Kidney (tissue), 22 donors: Measurements from ENCODE around the gene SHROOM1. TPM values are rescaled to one million over a fixed set of nuclear protein-coding genes. Genes with fewer than 3 reads are reported as not detected.

Source experiments
- DNase-seq, 5 donors: peaks; one replicate each; pipeline ENCODE4 v3.0.0-alpha.2; 2013 to 2020
- FAIRE-seq: peaks from 2 replicates; lab custom pipeline; 2012; peaks lifted over from hg19 to GRCh38; lab: Jason Lieb, UNC
- H3K27ac ChIP-seq, 2 donors: one replicate each; pipeline ENCODE4 v1.7.0; 2013; ENCODE audit warnings: low read depth in 2 of 2, low read length in 2 of 2, inconsistent platforms in 1 of 2
- H3K27me3 ChIP-seq: one replicate; pipeline ENCODE4 v1.7.1; 2013; ENCODE audit warnings: low read length, inconsistent platforms; ENCODE audit not compliant: control insufficient read depth, insufficient read depth
- H3K36me3 ChIP-seq, 3 donors: one replicate each; pipeline versions ENCODE4 v1.7.0 to v1.7.1; 2013; ENCODE audit warnings: low read length in 3 of 3, control low read depth in 1 of 3, inconsistent platforms in 1 of 3; ENCODE audit not compliant: insufficient read depth in 3 of 3, control insufficient read depth in 2 of 3
- H3K4me1 ChIP-seq, 3 donors: one replicate each; pipeline versions ENCODE4 v1.7.0 to v1.7.1; 2013; ENCODE audit warnings: low read length in 3 of 3, inconsistent platforms in 1 of 3, low read depth in 1 of 3; ENCODE audit not compliant: control insufficient read depth in 2 of 3, insufficient read depth in 2 of 3
- H3K4me3 ChIP-seq, 3 donors: one replicate each; pipeline versions ENCODE4 v1.7.0 to v1.8.1; 2013; ENCODE audit warnings: low read length in 3 of 3, control low read depth in 1 of 3, inconsistent platforms in 1 of 3
- H3K9ac ChIP-seq, 3 donors: one replicate each; pipeline versions ENCODE4 v1.7.0 to v1.7.1; 2013; ENCODE audit warnings: low read length in 3 of 3, control low read depth in 1 of 3, inconsistent platforms in 1 of 3
- H3K9me3 ChIP-seq, 3 donors: one replicate each; pipeline versions ENCODE4 v1.7.0 to v1.7.1; 2013; ENCODE audit warnings: low read length in 3 of 3, control low read depth in 1 of 3, inconsistent platforms in 1 of 3; ENCODE audit not compliant: control insufficient read depth in 2 of 3, insufficient read depth in 1 of 3
- CTCF ChIP-seq: IDR thresholded peaks from 3 replicates; pipeline ENCODE4 v1.5.1; 2012; ENCODE audit warnings: mild to moderate bottlenecking, moderate library complexity, borderline replicate concordance; ENCODE audit not compliant: insufficient read depth; ENCODE audit errors: extremely low read depth
- intact Hi-C: fragments of 100-400 bp; cut with DNase I; formaldehyde crosslinking; loops from one replicate; pipeline ENCODE4 v1.11.1; 2022
- long read RNA-seq, 10 donors: library from polyadenylated mRNA in 1 of 10; unstranded in 1 of 10; transcript quantifications; one replicate each; pipeline ENCODE4 v2.0.0 and lab custom pipeline, GENCODE V29; 2021 to 2026
- polyA plus RNA-seq: library from polyadenylated mRNA; stranded (reverse); fragments of 350-450 nt; fragmentation: Illumina TruSeq; extraction: RNeasy Lipid Tissue Mini Kit (QIAGEN cat#74804); gene quantifications from one replicate; pipeline ENCODE4 v1.2.3, GENCODE V29; 2014; ENCODE audit warnings: low read depth, low replicate concordance; ENCODE audit not compliant: insufficient read depth
- total RNA-seq: library from RNA; stranded (reverse); fragmentation: NEBNext Ultra II Directional; extraction: Animal tissue kit (Norgen Biotek cat#: 25700); gene quantifications from one replicate; pipeline ENCODE4 v1.2.1, GENCODE V29; 2021
- donor health status: control.
- donor health status: control.
- donor health status: control.
- donor health status: control.
- donor health status: control.
- donor health status: DM: yes; HTN: yes; CAD: no.
- donor health status: Normal renal cell carcinoma (clear cell type).

Gene SHROOM1
- 13.4 TPM for total RNA-seq
- polyA plus RNA-seq: 7.8 TPM
- long read RNA-seq, donor 1, partial matches to known transcripts: 0 of 1 reads
- long read RNA-seq, donor 1, other reads (novel, unspliced or antisense): 0 of 1 reads
- long read RNA-seq, donor 2, partial matches to known transcripts: 0 of 1 reads
- long read RNA-seq, donor 2, other reads (novel, unspliced or antisense): 0 of 1 reads
- long read RNA-seq, donor 3, partial matches to known transcripts: 0 of 1 reads
- long read RNA-seq, donor 3, other reads (novel, unspliced or antisense): 0 of 1 reads
- long read RNA-seq, donor 4: 0 reads
- long read RNA-seq, donor 5, partial matches to known transcripts: 0 of 1 reads
- long read RNA-seq, donor 5, other reads (novel, unspliced or antisense): 0 of 1 reads
- long read RNA-seq, donor 6, partial matches to known transcripts: 0 of 2 reads
- long read RNA-seq, donor 6, other reads (novel, unspliced or antisense): 0 of 2 reads
- long read RNA-seq, donor 7, partial matches to known transcripts: 7 of 26 reads
- long read RNA-seq, donor 7, other reads (novel, unspliced or antisense): 15 of 26 reads
- long read RNA-seq, donor 8, partial matches to known transcripts: 0 of 1 reads
- long read RNA-seq, donor 8, other reads (novel, unspliced or antisense): 0 of 1 reads
- long read RNA-seq, donor 9: 0 reads
- long read RNA-seq, donor 10, partial matches to known transcripts: 0 of 2 reads
- long read RNA-seq, donor 10, other reads (novel, unspliced or antisense): 0 of 2 reads

GRCh38 chr5:132830436-132831094, at the start of gene SHROOM1:
TSS of gene SHROOM1 (minus strand) at chr5:132830647. CDS start at chr5:132826140, 4,507 bp downstream.
- TF ChIP-seq CTCF: no peak
- intact Hi-C loops: no loop called here
- Histone ChIP-seq H3K4me1 (peaks cover 0 to 12% (median 5%) of the 10 kb centered on the region in 3 donors), H3K36me3 (no peaks in the 10 kb centered on the region), H3K27ac (peak within 1 kb of the TSS; percentile 75 to 76), H3K9me3 (no peaks in the 10 kb centered on the region), H3K4me3 (peak within 1 kb of the TSS; percentile 44 to 77 (median 49)), H3K27me3 (peaks cover 2% of the 10 kb centered on the region), H3K9ac (peak within 1 kb of the TSS; percentile 11 to 73 (median 60))
- FAIRE-seq: no peak
- DNase-seq: peak; percentile 61 to 85 (median 74)

GRCh38 chr5:132877938-132878337, 47.5 kb upstream of the SHROOM1 start:
- Histone ChIP-seq H3K4me1 (peaks cover 0 to 20% (median 5%) of the 10 kb centered on the region in 3 donors), H3K9ac (no peak overlapping the region), H3K36me3 (peaks cover 7 to 36% (median 22%) of the 10 kb centered on the region in 3 donors), H3K9me3 (no peaks in the 10 kb centered on the region), H3K4me3 (no peak overlapping the region), H3K27ac (peak overlapping the region in 1 of 2 donors; percentile 18), H3K27me3 (no peaks in the 10 kb centered on the region)
- no peak for TF ChIP-seq CTCF
- DNase-seq (peak in 1 of 5 donors; percentile 60), FAIRE-seq (no peak)
- intact Hi-C loops: no loop called here

GRCh38 chr5:132877466-132877865, 47.0 kb upstream of the SHROOM1 start:
- H3K36me3 ChIP-seq: peaks cover 7 to 36% (median 22%) of the 10 kb centered on the region in 3 donors

More at GRCh38 chr5:132877466-132877865, 47.0 kb upstream of the SHROOM1 start:
- intact Hi-C loops: no loop called here
- Histone ChIP-seq H3K9me3 (no peaks in the 10 kb centered on the region), H3K4me1 (peaks cover 0 to 24% (median 7%) of the 10 kb centered on the region in 3 donors), H3K27me3 (no peaks in the 10 kb centered on the region), H3K9ac (no peak overlapping the region), H3K27ac (peak overlapping the region in 1 of 2 donors; percentile 18), H3K4me3 (no peak overlapping the region)
- no peak for FAIRE-seq
- no peak for DNase-seq
- TF ChIP-seq CTCF: no peak
